Neural crest cell (in vitro differentiated cells): ENCODE data around the gene RFESD. TPM values are rescaled to one million over a fixed set of nuclear protein-coding genes. Genes with fewer than 3 reads are reported as not detected.

Experiments
- DNase-seq: peaks from one replicate; pipeline ENCODE4 v3.0.0; 2021; ENCODE audit warnings: low read depth, mixed read lengths, low spot score
- H3K27ac Mint-ChIP-seq: one replicate; pipeline ENCODE4 v1.8.0; 2021; ENCODE audit warnings: mild to moderate bottlenecking, mixed read lengths; ENCODE audit not compliant: unreplicated experiment
- H3K27me3 Mint-ChIP-seq: 2 replicates; pipeline ENCODE4 v1.8.0; 2021; ENCODE audit warnings: low read depth, mild to moderate bottlenecking, mixed read lengths
- H3K36me3 Mint-ChIP-seq: 2 replicates; pipeline ENCODE4 v1.8.0; 2021; ENCODE audit warnings: low read depth, mild to moderate bottlenecking, mixed read lengths
- H3K4me1 Mint-ChIP-seq: 2 replicates; pipeline ENCODE4 v1.8.0; 2021; ENCODE audit warnings: mixed read lengths
- H3K4me3 Mint-ChIP-seq: one replicate; pipeline ENCODE4 v1.8.0; 2021; ENCODE audit warnings: mild to moderate bottlenecking, mixed read lengths
- H3K9me3 Mint-ChIP-seq: 2 replicates; pipeline ENCODE4 v1.8.0; 2021; ENCODE audit warnings: mixed read lengths
- total RNA-seq: library from RNA; stranded (reverse); gene quantifications from 2 replicates; pipeline ENCODE4 v1.2.1, GENCODE V29; 2021
- TF ChIP-seq, protein P1 (sequence below): fragments of 200-600 bp; sonication (generic); conservative IDR thresholded peaks from 2 replicates; pipeline ENCODE4 v1.5.0; 2021; ENCODE audit warnings: antibody characterized with exemption, mild to moderate bottlenecking

RFESD gene
- total RNA-seq, 1 donor from 2014 or later = 3.1 TPM

DNA sequence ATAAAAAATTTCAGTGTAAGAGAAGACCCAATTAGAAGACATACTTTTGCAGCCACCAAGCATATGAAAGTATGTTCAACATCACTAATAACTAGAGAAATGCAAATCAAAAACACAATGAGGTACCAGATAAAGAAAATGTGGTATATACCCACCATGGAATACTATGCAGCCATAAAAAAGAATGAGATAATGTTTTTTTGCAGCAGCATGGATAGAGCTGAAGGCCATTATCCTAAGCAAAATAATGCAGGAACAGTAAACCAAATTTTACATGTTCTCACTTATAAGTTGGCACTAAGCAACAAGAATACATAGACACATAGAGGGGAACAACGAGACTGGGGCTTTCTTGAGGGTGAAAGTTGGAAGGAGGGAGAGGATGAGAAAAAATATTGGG lies 43.1 kb downstream of the RFESD start:
- Mint-ChIP-seq H3K4me3 (no peak overlapping the region), H3K27ac (no peak overlapping the region), H3K27me3 (no peaks in the 10 kb centered on the region), H3K4me1 (no peaks in the 10 kb centered on the region), H3K36me3 (no peaks in the 10 kb centered on the region), H3K9me3 (peaks cover 8% of the 10 kb centered on the region)
- TF ChIP-seq, protein P1, sequence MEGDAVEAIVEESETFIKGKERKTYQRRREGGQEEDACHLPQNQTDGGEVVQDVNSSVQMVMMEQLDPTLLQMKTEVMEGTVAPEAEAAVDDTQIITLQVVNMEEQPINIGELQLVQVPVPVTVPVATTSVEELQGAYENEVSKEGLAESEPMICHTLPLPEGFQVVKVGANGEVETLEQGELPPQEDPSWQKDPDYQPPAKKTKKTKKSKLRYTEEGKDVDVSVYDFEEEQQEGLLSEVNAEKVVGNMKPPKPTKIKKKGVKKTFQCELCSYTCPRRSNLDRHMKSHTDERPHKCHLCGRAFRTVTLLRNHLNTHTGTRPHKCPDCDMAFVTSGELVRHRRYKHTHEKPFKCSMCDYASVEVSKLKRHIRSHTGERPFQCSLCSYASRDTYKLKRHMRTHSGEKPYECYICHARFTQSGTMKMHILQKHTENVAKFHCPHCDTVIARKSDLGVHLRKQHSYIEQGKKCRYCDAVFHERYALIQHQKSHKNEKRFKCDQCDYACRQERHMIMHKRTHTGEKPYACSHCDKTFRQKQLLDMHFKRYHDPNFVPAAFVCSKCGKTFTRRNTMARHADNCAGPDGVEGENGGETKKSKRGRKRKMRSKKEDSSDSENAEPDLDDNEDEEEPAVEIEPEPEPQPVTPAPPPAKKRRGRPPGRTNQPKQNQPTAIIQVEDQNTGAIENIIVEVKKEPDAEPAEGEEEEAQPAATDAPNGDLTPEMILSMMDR = no peak
- DNase-seq = no peak

DNA sequence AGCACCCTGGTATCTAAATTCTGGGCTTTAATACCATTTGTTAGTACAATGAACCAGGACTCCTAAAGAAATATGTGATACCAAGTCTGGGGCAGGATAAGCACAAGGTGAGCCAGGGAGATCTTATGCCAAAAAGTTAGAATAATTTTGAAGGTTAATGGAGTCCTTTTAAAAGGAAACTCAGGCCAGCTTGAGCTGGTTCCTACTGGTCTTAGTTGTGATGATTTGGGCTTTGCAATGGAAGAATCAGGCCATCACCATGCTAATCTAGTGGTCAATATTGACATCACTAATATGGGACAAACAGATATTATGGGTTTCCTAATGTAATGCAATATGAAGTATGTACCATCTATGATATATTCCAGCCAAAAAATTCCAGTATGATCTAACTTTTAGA lies 43.8 kb downstream of the RFESD start:
- TF ChIP-seq, protein P1 = no peak
- H3K4me1 Mint-ChIP-seq = no peaks in the 10 kb centered on the region
- no peak for DNase-seq
- H3K36me3 Mint-ChIP-seq = no peaks in the 10 kb centered on the region
- no peak overlapping the region for H3K27ac Mint-ChIP-seq
- H3K9me3 Mint-ChIP-seq = peaks cover 8% of the 10 kb centered on the region
- no peak overlapping the region for H3K4me3 Mint-ChIP-seq
- no peaks in the 10 kb centered on the region for H3K27me3 Mint-ChIP-seq

DNA sequence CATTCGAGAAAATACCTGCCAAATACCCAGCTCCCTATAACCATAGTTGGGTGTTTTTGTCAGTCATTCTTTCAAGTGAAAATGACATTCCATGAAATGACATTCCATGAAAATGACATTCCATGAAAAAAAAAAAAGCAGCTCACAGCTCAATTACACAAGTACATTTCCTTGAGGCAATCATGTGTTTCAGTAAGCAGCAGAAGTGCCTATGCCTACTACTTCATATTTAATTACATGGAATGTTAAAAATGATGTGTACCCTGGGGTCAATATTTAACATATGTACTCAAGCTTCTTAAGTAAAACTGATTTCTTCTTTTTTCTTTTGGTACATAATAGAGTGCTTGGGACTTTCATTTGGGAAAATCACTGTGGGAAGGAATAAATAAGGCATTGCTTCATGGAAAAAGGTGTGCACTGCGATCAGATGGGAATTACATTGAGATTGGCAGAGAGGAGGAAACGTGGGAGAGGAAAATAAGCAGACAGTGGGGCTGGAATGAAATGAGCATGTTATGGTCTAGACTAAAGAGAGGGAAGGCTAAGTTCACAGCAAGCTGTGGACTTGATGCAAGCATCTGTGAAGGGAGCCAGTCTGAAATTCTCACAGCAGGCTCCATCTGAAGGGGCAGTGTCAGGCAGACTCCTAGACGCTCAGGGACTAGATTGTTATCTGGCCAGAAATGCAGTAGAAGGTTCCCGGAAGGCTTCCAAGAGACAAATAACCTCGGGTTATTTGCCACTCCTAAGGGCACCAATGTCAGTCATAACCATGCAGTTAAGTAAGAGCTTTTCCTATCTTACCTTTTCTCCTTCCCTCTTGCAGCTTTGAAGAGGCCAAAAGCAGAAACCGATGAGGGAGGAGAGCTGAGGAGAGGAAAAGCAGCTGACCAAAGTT lies 51.5 kb downstream of the RFESD start:
- no peaks in the 10 kb centered on the region for H3K36me3 Mint-ChIP-seq
- H3K27ac Mint-ChIP-seq = no peak overlapping the region
- DNase-seq = no peak
- no peak overlapping the region for H3K4me3 Mint-ChIP-seq
- peaks cover 2% of the 10 kb centered on the region for H3K27me3 Mint-ChIP-seq
- H3K4me1 Mint-ChIP-seq = no peaks in the 10 kb centered on the region
- TF ChIP-seq, protein P1 = no peak
- no peaks in the 10 kb centered on the region for H3K9me3 Mint-ChIP-seq

DNA sequence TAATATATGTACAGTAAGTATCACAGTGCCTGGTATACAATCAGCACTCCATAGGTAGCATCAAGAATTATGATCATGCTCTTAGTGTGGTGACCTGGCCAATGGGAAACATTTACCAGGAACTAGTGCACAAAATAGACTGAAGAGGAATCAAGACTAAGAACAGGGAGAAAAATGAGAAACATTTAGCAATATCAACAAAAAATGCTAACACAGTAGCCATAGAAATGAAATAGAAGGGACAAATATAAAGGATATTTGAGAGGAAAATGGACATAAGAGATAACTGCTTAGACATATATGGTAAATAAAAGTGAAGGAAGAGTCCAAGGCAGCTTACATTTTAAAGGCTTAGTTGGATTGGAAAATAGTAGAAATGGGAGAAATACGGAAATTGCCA lies 52.8 kb downstream of the RFESD start:
- Mint-ChIP-seq H3K36me3 (no peaks in the 10 kb centered on the region), H3K4me1 (no peaks in the 10 kb centered on the region), H3K27me3 (peaks cover 2% of the 10 kb centered on the region), H3K4me3 (no peak overlapping the region), H3K9me3 (no peaks in the 10 kb centered on the region), H3K27ac (no peak overlapping the region)
- TF ChIP-seq, protein P1 = no peak
- DNase-seq = no peak

DNA sequence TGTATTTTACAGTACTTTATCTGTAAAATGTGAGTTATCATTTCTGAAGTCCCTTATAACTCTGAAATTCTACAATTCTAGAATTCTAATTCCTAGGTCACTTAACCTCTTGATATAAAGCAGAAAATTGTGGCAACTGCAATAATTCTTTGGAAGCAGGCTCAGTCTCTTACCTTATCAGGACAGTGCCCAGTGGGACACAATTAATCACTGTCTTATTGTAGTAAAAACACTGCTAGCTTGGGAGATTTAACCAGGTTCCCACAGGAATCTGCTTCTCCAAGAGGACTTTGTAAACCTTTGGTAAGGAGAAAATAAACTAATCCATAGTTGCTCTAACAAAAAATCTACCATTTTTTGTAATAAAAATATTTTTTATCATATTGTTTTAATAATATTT lies 54.5 kb downstream of the RFESD start:
- H3K36me3 Mint-ChIP-seq = no peaks in the 10 kb centered on the region

More for the DNA sequence above, 54.5 kb downstream of the RFESD start:
- no peaks in the 10 kb centered on the region for H3K9me3 Mint-ChIP-seq
- H3K27me3 Mint-ChIP-seq = peaks cover 2% of the 10 kb centered on the region
- TF ChIP-seq, protein P1 = no peak
- DNase-seq = no peak
- H3K4me3 Mint-ChIP-seq = no peak overlapping the region
- no peaks in the 10 kb centered on the region for H3K4me1 Mint-ChIP-seq
- no peak overlapping the region for H3K27ac Mint-ChIP-seq
